GM21737 (cell line): ENCODE results near the gene RGS9.
"Not testable (repeated sequence)": the region's sequence is repeated elsewhere in the genome, so short reads cannot be mapped to it uniquely, and the experiment has no call there.

ENCODE experiments used
- ATAC-seq: cut with Tn5 transposase; IDR thresholded peaks from one replicate; pipeline ENCODE4 v1.9.1; 2021; ENCODE audit warnings: mild to moderate bottlenecking, moderate library complexity; ENCODE audit not compliant: unreplicated experiment

Gene RGS9

DNA sequence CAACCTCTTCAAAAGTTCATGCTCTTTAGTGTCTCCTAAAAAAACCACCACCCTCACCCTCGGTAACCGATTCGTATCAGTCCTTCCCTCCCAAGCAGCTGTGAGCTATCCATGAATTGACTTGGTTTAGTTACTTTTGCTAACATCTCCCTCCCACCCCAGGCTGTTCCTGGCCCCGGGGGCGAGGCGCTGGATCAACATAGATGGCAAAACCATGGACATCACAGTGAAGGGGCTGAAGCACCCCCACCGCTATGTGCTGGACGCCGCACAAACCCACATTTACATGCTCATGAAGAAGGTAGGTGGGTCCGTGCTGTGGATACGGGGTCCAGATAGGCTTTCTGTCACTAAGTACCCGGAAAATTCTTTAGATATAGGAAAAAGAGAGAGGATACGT, 66.8 kb downstream of the RGS9 start:
- ATAC-seq, result no peak

- no peak for ATAC-seq
Measured at GRCh38 chr17:65205655-65206054, 68.5 kb downstream of the RGS9 start.

DNA sequence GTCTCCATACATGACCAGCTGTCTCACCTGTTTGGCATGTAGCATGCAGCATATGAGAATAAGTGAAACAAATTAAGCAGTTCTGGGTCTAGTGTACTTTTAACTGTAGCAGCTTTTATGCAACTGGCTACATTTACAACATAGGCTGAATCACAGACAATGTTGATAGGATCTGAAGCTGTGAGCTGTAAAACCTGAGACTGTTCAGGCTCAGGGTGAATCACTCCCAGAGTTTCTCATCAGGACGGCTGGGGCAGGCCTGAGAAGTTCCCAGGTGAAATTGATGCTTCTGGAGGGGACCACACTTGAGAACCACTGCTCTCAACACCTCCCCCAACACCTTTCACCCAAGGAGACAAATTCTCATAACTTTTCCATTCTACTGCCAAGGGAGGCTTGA, 70.3 kb downstream of the RGS9 start:
- ATAC-seq, result not testable (repeated sequence)

GRCh38 chr17:65208717-65209116, 71.5 kb downstream of the RGS9 start:
- no peak for ATAC-seq

DNA sequence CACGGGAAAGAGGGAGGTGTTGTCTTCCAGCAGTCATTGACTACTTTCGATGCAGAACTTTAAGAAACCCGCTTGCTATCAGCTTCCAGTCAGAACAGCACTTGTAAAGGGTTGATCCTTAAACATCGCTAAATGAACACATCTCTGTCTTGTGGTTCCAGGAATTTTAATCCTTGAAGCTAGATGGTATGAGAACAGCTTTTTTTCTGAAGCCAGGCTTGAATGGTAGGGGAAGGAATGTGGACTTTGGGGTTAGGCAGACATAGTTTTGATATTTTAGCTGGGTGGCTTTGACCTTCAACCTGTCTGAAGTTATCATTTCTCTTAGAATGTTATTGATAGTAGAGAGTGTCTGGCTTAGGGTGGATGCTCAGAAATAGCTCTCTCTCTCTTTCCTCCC, 81.1 kb downstream of the RGS9 start:
- no peak for ATAC-seq

DNA sequence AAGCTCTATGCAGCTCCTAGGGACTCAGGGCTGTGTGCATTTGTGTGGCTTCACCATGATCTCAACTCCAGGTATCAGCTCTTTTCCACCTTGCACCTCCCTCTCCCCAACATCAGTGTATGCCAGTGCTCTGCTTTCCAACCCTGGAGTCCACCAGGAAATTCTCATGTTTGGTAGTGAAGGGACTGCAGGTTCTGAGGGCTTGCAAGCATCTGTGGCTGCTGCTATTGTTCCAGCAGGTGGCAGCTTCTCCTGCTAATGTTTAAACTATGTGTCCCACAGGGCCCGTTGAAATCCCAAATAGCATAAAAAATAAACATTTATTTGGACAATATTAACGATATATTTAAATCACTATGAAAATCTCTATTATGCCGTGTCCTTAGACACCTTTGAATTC, 82.0 kb downstream of the RGS9 start:
- ATAC-seq, result no peak

DNA sequence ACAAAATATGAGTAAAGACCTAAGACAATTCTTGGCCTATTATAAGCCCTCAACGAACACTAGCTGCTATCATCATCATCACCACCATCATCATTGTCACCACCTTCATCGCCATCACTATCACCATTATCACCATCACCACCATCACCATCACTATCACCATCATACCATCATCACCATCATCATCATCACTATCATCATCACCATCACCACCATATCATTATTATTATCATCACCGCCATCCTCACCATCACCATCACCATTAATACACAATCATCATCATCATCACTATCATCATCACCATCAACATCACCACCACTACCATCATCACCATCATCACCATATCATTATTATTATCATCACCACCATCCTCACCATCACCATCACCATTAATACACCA, 82.5 kb downstream of the RGS9 start:
- ATAC-seq, result no peak

DNA sequence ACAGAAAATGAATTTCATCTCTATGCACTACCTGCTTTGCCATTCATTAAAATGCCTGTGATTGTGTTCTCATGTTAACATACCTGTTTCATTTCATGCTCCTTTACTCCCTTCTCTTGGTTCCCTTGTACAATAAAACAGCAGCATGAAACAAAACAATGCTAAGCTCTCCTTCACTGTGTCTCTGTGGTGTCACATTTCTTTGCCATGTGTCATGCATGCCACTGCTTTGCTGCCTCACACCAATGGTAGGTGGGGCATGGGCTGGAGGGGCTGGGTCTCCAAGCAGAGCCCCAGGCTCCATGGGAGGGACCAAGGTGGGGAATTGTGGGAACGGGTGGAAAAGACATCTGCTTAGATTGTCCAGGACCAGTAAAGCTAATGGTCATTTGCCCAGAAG, 83.6 kb downstream of the RGS9 start:
- ATAC-seq, result no peak

DNA sequence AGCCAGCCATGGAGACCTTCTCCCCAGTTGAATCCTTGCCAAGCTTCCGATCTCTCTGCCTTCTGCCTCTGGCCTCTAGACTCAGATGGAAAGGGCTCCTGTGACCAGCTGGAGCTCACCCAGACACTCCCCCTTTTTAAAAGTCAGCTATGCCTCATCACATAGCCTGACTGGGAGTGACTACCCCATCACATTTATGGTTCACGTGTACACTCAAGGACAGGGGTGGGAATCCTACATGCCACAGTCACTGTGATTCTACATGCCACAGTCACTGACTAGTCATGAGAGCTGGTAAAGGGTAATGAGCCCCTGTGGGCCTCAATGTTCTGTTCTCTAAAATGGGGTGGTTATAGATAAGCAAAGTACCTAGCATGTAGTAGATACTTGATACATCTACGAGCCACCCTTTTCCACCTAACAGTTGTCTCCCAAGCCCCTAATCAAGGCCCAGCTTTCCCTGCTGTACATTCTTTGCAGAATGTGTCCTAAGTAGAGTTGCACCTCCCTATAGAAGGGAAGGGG, 85.1 kb downstream of the RGS9 start:
- ATAC-seq, result no peak

- no peak for ATAC-seq
Measured at GRCh38 chr17:65225061-65225460, 87.9 kb downstream of the RGS9 start.

GRCh38 chr17:65226227-65226626, 89.1 kb downstream of the RGS9 start:
- no peak for ATAC-seq

GRCh38 chr17:65227637-65228036, 90.5 kb downstream of the RGS9 start:
- ATAC-seq, result no peak

DNA sequence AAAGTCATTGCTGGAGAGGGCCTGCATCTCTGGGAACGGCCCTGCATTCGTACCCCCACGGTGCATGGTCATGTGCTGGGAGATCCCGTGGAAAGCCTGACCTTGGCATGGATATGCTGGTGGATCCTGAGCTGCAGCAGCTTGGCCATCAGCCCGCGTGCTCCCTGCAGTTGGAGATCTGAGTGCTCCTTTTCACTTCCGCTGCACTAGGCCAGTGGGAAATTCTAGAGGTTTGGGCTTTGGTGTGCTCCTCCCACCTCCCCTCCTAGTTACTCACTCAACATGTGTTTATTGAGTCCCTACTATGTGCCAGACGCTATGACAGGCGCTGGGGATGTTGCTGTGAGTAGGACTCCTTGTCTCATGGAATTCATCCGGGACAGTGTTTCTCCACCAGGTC, 91.1 kb downstream of the RGS9 start:
- no peak for ATAC-seq

DNA sequence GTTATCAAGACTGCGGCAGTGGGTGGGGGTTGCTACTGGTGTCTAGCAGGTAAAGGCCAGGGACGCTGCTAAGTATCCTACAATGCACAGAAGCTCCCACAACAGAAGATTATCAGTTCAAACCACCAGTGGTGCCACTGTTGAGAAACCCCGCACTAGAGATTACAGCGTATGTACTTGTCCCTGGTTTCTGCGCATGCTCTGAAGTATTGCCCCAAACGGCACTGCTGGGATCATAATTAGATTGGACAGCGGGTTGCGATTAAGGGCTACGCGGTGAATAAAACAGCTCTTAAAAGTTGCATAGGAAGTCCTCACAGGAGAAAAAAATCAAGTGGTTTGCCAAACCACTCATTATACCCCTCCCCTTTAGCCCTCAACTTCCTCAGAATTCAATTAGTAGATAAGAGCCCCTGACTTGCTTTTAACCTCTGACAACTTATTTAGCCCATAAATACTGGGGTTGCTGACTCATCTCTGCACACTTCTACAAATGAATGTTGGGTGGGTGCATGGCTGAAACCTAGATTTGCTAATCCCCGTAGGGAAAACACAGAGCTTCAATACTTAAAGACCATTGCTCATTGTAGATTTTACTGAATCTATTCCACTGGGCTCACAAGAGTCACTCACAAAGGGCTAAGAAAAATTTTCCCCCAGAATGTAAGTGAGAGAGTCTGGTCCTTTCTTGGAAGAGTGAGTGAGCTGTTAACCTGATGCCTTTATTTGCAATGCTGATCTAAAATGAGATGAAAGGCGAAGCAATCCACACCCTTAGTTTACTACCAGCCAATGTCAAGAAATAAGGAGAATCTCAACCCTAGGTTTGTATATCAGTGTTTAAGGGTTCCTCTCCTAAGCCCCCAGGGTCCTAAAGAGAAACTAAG, 91.8 kb downstream of the RGS9 start:
- ATAC-seq, result no peak

- ATAC-seq, result no peak
Measured at GRCh38 chr17:65229621-65229995, 92.4 kb downstream of the RGS9 start.

- no peak for ATAC-seq
Measured at GRCh38 chr17:65230040-65230439, 92.9 kb downstream of the RGS9 start.

- no peak for ATAC-seq
Measured at GRCh38 chr17:65231086-65231485, 93.9 kb downstream of the RGS9 start.

GRCh38 chr17:65231662-65232335, 94.6 kb downstream of the RGS9 start:
- ATAC-seq, result no peak

DNA sequence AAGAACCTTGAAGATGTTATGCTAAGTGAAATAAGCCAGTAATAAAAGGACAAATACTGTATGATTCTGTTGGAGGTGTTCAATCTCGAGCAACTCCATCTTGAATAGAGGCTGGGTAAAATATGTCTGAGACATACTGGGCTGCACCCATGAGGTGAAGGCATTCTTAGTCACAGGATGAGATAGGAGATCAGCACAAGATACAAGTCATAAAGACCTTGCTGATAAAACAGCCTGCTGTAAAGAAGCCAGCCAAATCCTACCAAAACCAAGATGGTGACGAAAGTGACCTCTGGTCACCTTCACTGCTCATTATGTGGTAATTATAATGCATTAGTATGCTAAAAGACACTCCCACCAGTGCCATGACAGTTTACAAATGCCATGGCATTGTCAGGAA, 98.1 kb downstream of the RGS9 start:
- no peak for ATAC-seq

- ATAC-seq, result no peak
Measured at GRCh38 chr17:65236321-65236720, 99.2 kb downstream of the RGS9 start.

- ATAC-seq, result no peak
Measured at GRCh38 chr17:65243838-65244625, 106.9 kb downstream of the RGS9 start.
